GM10266 (cell line): ENCODE results near the gene CBX1.
A peak's percentile ranks its signal among the peaks of the same experiment; 100 is the strongest.
"Not testable (repeated sequence)": the region's sequence is repeated elsewhere in the genome, so short reads cannot be mapped to it uniquely, and the experiment has no call there.

Experiments used
- DNase-seq: peaks from one replicate; pipeline ENCODE4 v3.0.0; 2012; ENCODE audit errors: extremely low spot score
- CTCF ChIP-seq: IDR thresholded peaks from 2 replicates; pipeline ENCODE4 v1.5.1; 2012; ENCODE audit warnings: mild to moderate bottlenecking, low read depth; ENCODE audit not compliant: control insufficient read depth, insufficient read depth; ENCODE audit errors: missing control alignments

Gene CBX1

GRCh38 chr17:48093341-48094045, 7.8 kb downstream of the CBX1 start:
- no peak for TF ChIP-seq CTCF
- no peak for DNase-seq

DNA sequence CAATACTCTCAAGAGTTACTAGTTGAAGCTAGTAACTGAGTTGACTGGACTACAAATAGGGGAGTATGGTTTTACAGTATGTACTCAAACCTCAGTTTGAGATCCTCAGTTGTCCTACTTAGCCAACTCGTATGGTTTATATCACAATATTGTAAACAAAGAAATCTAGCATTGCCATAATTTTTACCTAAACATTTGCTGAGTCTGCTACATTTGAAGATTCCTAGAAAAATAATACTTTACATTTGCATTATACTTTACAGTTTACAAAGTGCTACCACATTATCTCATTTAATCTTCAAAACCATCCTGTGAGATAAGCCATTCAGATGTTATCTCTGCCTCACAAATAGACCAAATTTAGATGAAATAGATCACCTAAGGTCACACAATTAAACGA, 16.3 kb downstream of the CBX1 start:
- no peak for DNase-seq
- TF ChIP-seq CTCF = no peak

GRCh38 chr17:48081858-48082257, 19.4 kb downstream of the CBX1 start:
- TF ChIP-seq CTCF = no peak
- no peak for DNase-seq

- not testable (repeated sequence) for DNase-seq
Measured at GRCh38 chr17:48077152-48077551, 24.1 kb downstream of the CBX1 start.

- DNase-seq = peak; percentile 53
- TF ChIP-seq CTCF = peak; percentile 78
Measured at GRCh38 chr17:48074322-48075081, 26.8 kb downstream of the CBX1 start.

DNA sequence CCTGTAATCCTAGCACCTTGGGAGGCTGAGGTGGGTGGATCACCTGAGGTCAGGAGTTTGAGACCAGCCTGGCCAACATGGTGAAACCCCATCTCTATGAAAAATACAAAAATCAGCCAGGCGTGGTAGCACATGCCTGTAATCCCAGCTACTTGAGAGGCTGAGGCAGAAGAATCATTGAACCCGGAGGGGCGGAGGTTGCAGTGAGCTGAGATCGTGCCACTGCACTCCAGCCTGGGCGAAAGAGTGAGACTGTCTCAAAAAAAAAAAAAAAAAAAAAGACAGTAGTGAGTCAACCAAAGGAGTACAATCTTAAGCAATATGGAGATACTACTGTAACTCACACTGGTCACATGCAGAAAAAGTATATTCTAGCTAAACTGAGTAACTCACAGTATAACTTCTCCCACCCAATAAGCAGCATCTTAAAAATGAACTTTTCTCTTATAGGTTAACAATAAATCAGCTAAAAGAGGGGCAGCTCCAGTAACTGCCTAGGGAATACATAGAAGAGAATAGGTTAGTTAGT, 27.6 kb downstream of the CBX1 start:
- DNase-seq = not testable (repeated sequence)

- DNase-seq = not testable (repeated sequence)
Measured at GRCh38 chr17:48072811-48073210, 28.5 kb downstream of the CBX1 start.

DNA sequence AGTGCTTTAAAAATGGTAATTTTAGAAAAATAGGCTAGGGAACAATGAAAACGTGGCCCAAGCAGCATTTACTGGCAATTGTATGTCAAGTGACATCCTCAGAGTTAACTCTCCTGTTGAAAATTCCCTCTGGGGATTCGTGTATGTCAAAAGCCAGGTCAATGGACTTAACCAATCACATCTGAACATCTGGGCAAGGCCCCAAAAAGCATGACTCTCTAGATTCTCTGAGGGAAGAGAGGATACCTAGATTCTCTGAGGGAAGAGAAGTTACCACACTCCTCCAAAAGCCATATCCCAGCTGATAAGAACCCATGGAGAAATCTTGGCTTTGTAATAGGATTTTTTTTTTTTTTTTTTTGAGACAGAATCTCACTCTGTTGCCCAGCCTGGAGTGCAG, 29.6 kb downstream of the CBX1 start:
- no peak for TF ChIP-seq CTCF

More for the DNA sequence above, 29.6 kb downstream of the CBX1 start:
- no peak for DNase-seq
